GM06990 (cell line): ENCODE data around the gene MCOLN1.

ENCODE experiments used
- DNase-seq: peaks from one replicate; pipeline ENCODE4 v3.0.0-alpha.2; 2011; ENCODE audit not compliant: insufficient read length; ENCODE audit errors: extremely low read depth
- H3K27me3 ChIP-seq: replicated peaks from 2 replicates; pipeline ENCODE4 v1.6.0; 2011; ENCODE audit warnings: low read length; ENCODE audit not compliant: control insufficient read depth, insufficient read depth
- H3K36me3 ChIP-seq: 2 replicates; pipeline ENCODE4 v1.5.1; 2011; ENCODE audit warnings: low read length; ENCODE audit not compliant: control insufficient read depth, insufficient read depth
- H3K4me3 ChIP-seq: replicated peaks from 2 replicates; pipeline ENCODE4 v1.5.1; 2011; ENCODE audit warnings: low read depth, mild to moderate bottlenecking, control low read depth, low read length
- CTCF ChIP-seq: IDR thresholded peaks from 2 replicates; pipeline ENCODE4 v1.5.1; 2011; ENCODE audit warnings: low read length, control low read depth, mild to moderate bottlenecking, inconsistent platforms; ENCODE audit not compliant: insufficient read depth, poor library complexity, severe bottlenecking

MCOLN1 gene

GRCh38 chr19:7509625-7510024 is 12.8 kb upstream of the MCOLN1 start:
- TF ChIP-seq CTCF = no peak
- no peak overlapping the region for H3K4me3 ChIP-seq
- H3K36me3 ChIP-seq = no peaks in the 10 kb centered on the region
- no peak for DNase-seq
- no peaks in the 10 kb centered on the region for H3K27me3 ChIP-seq

GRCh38 chr19:7512400-7512851 is 10.0 kb upstream of the MCOLN1 start:
- no peak for TF ChIP-seq CTCF
- DNase-seq = no peak
- Histone ChIP-seq H3K4me3 (no peak overlapping the region), H3K27me3 (peaks cover 2% of the 10 kb centered on the region), H3K36me3 (no peaks in the 10 kb centered on the region)

GRCh38 chr19:7513809-7514642 is 8.4 kb upstream of the MCOLN1 start:
- H3K27me3 ChIP-seq = peaks cover 2% of the 10 kb centered on the region
- no peak for DNase-seq
- H3K4me3 ChIP-seq = no peak overlapping the region
- TF ChIP-seq CTCF = no peak
- H3K36me3 ChIP-seq = no peaks in the 10 kb centered on the region

GRCh38 chr19:7515110-7515644 is 7.2 kb upstream of the MCOLN1 start:
- H3K27me3 ChIP-seq = peaks cover 2% of the 10 kb centered on the region
- no peak overlapping the region for H3K4me3 ChIP-seq
- no peak for TF ChIP-seq CTCF
- no peak for DNase-seq
- H3K36me3 ChIP-seq = no peaks in the 10 kb centered on the region

- no peaks in the 10 kb centered on the region for H3K36me3 ChIP-seq
- TF ChIP-seq CTCF = no peak
- peaks cover 2% of the 10 kb centered on the region for H3K27me3 ChIP-seq
- H3K4me3 ChIP-seq = peak within 1 kb of the TSS; percentile 12; the same call in 1 of the 2 replicates
- peak; percentile 59 for DNase-seq
Measured at GRCh38 chr19:7515645-7516151, 6.7 kb upstream of the MCOLN1 start, which contains the start of gene ZNF358. TSS of gene ZNF358 (plus strand) at chr19:7516103. CDS start at chr19:7519243, 3,140 bp downstream.
